HG03060 (cell line): Measurements from ENCODE around the gene C3orf20.

Source experiments
- ATAC-seq: cut with Tn5 transposase; IDR thresholded peaks from one replicate; pipeline ENCODE4 v1.9.1; 2021; ENCODE audit warnings: low read depth, moderate number of reproducible peaks; ENCODE audit not compliant: unreplicated experiment

C3orf20 gene

DNA sequence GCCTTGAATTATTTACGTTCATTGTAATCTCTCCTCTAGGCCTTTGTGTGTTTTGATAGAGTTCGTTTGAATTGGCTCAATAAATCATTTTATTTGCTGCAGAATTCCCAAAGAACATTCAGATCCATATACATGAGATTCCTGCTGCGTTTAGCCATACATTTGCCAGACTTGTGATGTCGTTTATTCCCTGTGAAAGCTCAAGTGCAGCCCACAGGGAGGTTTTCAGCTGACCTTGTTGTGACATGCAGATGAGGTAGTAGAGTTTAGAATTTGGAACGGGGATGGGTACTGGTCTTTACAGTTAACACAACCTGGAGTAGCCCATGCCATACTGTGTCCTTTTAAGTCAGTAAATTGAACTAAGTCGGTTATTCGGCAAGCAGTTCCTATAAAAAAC lies at the start of gene C3orf20:
Gene C3orf20 (plus strand): TSS at position 301 of the 400 bp plus-strand sequence. CDS start 7,573 bp downstream, outside the sequence.
- ATAC-seq: no peak

DNA sequence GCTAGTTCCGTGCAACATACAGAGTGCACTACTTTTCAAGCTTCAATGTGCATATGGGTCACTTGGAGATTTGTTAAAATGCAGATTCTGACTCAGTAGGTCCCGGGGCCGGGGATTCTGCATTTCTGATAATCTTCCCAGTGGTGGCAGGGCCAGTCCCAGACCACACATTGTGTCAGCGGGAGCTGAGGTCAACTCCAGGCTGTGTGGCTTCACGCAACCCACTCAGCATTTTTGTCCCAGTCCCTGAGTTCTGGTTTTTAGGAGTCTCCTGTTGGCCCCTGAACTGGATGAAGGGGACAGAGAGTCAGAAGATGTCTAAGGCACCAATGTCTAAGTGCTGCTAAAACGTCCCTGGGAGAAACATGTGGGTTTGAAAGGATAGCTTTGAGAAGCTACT lies 49.5 kb upstream of the C3orf20 start:
- ATAC-seq: no peak

DNA sequence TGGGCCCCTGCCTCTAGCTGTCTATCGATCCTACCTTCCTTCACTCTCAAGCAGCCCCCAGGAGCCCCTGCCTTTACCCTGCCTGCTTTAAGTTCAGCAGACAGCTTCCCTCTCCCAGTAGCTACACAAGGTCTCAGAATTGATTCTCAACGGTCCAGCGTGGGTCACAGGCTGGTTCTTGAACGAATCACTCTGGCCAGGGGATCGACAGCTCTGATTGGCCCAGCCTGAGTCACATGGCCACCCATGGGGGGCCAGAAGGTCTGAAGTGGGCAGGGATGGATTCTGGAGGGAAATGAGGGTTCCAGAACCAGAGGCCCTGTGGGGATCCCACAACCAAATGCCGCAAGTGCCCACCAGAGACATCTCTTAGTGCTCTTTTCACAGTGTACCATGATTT lies 47.1 kb upstream of the C3orf20 start:
- no peak for ATAC-seq

DNA sequence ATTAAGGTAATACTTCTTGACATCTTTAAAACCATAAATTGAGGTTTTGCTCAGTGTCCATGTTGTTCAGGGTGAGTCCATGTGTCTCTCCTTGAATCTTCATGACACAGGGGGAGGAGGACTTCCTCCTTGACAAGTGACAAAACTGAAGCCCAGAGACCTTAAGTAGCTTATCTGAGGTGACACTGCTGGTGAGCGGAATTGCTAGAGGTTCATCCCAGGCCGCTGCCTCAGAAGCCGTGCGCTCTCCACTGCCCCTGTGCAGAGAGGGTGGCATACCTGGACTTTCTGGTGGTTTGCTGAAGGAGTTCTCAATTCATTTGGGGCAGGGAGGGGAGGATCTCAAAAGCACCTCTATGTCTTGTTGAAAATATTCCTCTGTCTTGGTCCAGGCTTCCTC lies 46.5 kb upstream of the C3orf20 start:
- no peak for ATAC-seq

DNA sequence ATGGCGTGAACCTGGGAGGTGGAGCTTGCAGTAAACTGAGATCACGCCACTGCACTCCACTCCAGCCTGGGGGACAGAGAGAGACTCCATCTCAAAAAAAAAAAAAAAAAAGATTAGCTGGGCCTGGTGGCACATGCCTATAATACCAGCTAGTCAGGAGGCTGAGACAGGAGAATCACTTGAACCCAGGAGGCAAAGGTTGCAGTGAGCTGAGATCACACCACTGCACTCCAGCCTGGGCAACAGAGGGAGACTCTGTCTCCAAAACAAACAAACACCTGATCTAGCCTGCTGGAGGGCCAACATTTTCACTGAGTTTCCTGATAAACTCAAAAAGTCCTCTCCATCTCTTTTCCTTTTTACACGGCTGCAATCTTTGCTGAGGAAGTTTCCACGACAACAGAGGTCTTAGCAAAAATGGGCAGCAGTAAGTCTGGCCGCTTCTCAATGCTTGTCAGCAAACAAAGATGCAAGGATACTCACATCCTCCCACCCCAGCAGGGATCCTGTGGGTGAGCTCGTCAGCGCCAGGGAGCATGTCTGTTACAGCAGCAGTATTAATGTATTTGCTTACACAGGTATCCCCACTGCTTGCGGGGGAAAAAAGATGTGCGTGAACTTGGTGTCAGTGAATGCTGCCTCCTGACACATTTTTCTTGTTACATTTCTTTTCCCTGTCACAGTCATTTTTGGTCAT lies 44.4 kb upstream of the C3orf20 start:
- no peak for ATAC-seq

DNA sequence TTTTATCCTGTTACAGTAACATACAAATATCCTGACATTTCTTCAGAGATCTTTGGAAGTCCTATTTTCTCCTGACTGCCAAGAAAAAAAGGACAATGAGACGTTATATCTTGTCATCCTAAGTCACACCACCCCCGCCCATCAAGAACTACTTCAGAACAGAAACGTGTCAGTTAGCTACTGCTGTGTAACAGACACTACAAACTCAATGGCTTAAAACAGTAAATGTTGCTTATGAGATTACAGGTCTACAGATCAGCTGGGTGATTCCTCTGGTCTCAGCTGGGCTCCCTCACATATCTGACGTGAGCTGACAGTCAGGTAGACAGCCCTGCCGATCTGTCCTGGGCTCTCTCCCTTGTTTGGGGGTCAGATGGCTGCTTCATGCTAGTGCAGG lies 43.8 kb upstream of the C3orf20 start:
- no peak for ATAC-seq

DNA sequence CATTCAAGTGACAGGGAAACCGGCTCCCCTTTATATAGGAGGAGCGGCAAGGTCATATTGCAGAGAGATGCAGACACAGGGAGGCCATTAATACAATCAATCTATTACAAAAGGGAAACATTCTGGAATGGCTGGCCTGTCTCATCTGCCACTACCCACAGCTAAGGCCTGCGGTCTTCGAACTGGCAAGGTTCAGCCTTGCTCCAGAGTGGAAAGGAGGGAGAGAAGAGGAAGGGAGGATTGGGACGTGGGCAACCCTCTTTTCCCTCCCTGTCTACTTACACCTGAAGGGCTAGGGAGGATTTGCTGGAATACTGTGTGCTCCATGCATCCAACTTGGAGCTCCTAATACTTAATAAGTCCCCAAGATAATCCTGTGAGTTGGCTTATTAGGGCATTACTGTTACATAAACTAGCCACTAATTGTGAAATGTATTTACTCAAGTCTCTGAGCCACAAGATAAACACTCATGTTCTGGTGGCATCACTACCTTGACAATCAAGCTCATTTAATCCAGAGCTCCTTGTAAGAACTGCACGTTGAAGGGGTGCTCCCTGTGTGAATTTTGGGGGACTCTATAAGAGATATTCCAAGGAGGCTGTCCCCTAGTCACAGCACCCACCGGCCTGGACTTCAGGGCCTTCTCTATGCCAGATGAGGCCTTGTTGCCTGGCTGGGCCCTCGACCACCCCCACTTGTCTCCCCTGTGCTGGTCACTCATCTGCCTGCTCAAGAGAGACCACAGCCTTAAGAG lies 43.1 kb upstream of the C3orf20 start:
- no peak for ATAC-seq

DNA sequence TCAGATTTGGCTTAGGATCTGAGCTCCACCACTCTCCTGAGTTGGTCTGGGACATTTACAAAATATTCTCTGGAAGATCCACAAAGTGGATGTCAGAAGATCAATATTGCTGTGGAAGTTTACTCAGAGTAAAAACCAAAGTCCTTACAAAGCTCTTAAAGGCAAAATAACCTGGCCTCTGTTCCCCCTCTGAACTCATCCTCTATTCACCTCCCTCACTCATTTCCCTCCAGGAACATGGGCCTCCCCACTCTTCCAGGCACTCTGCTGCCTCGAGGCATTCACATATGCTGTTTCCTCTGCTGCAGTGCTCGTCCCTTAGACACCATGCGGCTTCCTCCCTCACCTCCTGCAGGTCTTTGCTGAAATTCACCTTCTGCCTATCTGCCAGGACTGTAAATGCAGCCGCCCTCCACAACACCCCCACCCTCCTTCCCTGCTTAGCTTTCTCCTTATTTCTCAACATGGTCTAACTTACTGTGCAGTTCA lies 42.5 kb upstream of the C3orf20 start:
- ATAC-seq: no peak

DNA sequence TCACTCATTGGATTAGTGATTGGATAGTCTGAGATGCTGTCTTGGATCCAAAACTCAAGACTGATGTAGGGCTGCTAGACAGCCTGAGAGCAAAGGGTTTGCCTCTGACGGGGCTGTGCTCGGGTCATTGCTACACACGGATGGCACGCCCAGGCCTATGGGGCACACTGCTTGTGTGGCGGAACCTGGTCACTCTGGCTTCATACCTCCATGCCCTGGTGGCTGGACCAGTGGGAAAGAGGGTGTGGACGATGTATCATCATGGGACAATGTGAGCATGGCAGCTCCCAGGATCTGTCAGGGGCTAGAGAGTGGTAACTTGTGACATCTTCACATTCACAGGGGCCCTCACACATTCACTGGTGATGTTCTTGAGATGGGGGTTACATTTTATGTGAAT lies 41.5 kb upstream of the C3orf20 start:
- no peak for ATAC-seq

DNA sequence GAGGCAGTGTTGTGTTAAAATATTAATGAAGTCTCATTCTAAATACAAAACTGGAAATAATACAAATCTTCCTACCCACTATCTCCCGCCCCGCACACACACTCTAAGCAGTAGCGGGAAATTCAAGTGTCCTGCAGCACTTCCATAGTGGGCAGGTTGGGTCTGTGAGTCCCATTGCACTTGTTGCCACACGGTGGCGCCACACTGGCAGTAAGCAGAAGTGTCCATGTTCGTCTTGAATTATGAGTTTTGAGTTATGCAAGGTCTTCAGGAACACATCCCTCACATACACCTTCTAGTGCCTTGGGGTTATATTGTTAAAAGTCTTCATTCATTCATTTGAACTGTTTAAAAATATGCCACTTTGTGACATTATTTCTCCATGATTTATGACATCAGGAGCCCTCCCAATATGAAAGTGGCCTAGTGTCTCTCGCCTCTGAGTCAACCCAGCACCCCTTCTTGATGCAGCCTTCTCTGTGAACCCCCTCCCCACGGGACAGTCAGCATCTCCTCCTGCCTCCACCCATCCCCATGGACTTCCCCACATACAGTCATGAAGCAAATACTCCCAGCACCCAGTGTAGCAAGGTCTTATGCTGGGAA lies 41.0 kb upstream of the C3orf20 start:
- ATAC-seq: no peak

DNA sequence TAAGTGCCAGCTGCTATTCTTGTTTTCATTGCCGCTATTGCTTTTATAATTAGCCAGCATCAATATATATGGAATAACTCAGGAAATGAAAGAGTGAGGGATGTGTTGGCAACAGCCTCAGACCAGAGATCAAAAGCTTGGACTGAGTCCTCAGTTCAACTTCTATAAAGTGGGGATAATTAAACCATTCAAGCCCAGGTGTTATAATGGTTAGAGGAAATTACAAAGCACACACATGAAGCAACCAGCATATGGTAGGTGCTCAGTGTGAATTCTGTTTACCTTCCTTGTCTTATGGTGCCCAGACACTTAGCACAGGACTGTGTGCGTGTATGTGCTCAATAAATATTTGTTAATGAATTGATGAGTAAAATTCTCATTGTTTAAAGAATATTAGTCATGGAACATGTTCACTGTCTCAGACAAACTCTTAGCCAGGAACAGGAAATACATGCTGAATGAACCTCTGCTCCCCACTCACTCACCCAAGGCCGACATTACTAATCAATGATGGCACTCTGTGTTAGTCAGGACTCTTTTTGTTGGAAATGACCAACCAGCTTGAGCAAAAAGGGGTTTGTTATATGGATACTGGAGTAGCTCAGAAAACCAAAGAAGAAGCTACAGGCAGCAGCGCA lies 40.1 kb upstream of the C3orf20 start:
- no peak for ATAC-seq

DNA sequence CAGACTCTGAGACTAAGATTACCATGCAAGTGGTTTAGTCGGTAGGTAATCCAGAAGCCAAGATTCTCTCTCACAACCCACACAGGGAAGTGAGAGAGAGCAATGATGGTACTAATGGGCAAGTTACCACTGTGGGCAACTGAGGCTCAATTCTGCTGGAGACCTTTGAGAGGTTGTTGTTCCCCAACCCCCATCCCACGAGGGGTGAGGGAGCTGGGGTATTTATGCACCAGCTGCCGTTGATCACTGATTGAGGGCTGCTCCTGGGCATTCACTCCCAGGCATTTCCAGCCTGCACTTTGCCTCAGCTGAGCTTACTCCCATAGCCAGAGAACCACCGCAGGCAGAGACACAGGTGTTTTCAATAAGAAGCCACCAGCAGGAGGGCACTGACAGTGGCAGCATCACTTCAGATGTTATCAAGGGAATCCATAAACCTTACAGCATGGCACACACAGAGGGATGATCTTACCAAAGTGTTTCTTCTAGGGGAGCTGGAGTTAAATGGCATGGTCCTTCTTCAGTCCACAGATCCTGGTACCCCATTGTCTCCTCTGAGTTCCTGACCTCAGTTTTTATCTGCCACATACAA lies 38.3 kb upstream of the C3orf20 start:
- ATAC-seq: no peak

DNA sequence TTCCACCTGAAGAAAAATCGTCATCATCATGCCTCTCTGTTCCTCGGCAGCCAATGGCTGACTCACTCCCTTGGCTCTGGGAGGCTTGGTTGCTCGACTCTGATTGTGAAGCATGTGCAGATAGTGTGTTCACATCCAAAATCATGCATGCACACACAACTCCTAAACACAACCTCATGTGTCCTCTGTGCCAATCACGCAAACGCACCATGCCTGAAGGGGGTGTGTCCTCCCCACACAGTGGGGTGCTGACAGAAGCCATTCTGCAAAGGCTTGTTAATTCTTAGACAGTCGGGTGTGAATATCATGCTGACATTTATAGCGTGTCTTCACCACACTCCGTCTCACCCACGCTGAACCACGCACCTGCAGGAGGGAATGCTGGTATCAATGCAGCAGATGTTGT lies 34.8 kb upstream of the C3orf20 start:
- no peak for ATAC-seq

DNA sequence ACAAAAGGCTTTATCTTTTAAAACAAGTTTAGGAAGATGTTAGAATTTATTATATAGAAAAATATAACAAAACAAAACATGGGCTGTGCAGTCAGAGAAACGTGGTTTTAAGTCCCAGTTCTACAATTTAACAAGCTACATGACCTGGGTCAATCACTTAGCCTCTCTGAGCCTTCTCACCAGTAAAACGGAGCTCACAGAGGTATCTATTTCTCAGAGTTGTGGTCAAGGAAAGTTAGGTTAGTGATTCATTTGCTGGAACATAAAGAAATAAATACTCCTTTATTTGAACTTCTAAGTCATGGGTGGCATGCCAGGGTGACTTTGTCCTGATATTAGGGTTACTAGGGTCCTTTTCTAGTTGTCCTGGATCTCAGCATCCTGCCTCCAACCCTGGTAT lies 34.2 kb upstream of the C3orf20 start:
- ATAC-seq: no peak

DNA sequence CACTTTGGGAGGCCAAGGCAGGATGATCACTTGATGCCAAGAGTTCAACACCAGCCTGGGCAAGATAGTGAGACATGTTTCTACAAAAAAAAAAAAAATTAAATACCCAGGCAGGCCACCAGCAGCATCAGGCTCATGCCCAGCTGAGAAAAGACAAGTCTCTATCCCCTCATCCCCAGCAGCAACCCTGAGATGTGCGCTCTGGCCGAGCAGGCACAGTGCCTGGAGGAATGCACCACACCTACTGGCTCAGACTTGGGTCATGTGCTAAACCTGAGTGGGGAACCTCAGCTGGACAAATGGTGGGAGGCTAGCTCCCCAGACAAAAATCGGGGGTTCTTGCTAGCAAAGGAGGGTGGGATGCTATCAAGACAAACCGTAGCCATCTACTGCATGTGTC lies 33.6 kb upstream of the C3orf20 start:
- ATAC-seq: no peak

DNA sequence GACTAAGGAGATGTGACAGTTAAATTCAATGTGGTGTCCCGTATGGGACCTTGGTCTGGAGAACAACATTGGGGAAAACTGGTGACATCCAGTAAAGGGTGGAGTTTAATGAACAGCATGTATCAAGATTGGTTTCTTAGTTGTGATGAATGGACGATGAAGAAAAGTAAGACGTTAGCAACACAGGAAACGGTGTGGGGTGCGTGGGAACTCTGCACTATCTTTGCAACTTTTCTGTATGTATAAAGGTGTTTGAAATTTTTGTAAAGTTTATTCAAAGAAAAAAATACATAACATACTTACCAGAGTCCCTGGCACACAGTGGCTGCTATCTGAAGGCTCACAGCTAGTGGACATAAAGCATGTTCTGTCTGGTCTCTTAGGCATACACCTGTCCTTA lies 29.5 kb upstream of the C3orf20 start:
- ATAC-seq: no peak

DNA sequence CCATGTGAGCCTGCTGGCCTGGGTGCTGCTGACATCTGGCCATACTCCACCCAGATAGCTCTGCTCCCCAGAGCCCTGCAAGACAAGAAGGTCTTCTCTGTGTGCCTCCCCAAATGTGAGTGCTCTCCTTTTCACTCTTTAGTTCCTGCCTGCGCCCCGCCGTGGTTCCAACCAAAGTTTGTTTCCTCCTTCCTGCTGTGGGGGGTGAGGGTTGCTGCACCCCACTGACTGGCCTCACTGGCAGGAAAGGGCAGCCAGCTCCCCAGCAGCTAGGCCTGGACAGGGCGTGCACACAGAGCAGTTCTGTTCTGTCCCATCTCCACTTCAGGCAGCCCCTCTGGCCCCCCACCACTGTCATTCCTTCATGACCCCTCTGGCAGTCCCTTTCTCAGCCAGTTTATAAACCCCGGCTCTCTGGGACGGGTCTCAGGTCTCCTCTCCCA lies 28.8 kb upstream of the C3orf20 start:
- ATAC-seq: no peak

DNA sequence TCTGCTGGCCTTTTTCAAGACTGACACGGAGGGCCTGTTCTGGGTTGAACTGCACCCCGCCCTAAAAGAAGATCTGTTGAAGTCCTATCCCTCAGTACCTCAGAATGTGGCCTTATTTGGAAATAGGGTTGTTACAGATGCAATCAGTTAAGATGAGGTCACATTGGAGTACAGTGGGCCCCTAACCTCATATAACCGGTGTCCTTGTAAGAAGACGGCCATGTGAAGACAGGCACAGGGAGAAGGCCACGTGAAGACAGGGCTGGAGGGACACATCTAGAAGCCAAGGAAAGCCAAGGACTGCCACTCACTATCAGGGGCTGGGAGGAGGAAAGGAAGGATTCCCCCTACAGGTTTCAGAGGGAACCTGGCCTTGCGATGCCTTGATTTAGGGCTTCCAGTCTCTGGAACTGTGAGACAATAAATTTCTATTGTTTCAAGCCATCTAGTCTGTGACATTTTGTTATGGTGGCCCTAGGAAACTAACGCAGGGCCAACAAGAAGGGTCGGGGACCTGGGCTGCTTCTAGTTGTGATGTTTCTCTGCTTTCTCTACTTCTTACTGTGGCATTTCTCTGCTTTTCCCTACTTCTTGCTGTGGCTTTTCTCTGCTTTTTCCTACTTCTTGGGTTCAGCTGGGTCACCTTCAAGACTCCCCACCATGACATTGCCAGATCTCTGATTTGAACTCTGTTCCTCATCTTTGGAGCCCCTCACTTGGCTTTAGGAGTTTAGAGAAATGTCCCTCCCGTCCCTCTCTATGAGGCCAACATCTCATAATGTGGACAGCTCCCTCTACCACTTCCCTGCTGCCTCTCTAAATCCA lies 28.1 kb upstream of the C3orf20 start:
- no peak for ATAC-seq

DNA sequence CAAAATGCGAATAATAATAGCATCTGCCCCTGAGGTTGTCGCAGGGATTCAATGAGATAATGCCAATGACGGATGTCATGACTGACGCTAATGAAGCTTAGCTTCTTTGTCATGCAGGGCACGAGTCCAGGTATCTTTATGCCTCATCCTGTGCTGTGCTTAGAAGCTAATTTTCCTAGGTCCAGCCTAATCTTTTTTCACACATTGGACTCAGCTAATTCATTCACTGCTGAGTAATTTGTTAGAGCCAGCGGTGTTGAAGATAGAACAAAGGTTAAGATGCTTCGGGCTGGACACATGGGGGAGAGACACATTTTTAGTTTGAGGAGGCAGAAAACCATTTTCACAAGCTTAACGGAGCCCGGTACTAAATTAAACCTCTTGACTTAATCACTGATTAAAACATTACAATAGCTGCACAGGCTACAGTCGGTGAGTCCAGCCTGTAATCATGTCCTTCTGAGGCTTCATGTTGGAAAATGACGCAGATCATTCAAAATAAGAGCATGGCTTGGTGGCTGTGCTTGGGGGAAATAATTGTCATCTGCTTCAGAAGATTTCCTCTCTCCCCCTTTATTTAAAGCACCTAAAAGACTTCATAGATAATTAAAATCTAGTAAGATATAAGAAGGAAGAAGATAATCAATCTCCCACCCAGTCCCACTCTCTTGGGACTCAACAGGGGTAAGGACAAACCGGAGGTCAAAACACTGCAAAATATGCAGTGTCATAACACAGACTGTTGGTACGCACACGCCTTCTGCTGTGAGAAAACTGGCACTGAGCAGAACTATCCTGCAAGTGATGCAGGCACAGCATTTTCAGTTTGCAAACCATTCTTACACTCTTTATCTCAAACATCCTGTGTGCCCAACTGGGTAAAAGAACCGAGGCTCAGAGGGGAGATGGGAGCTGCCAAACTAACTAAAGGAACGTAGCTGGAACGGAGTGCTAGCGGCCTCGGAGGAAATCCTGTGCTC lies 26.7 kb upstream of the C3orf20 start:
- ATAC-seq: no peak
